Measurements from ENCODE around the gene ICAM4.

The ICAM4 gene

GRCh38 chr19:10292206-10292788 is 5.5 kb downstream of the ICAM4 start:
- Mint-ChIP-seq H3K4me3 (peak overlapping the region; percentile 74), H3K9me3 (no peaks in the 10 kb centered on the region), H3K36me3 (ENCODE audit: low read depth) (no peaks in the 10 kb centered on the region), H3K4me1 (peaks cover 63% of the 10 kb centered on the region), H3K27ac (no peak overlapping the region), H3K27me3 (peaks cover 71% of the 10 kb centered on the region)
- DNase-seq (peak; percentile 86), ATAC-seq (peak; percentile 42)

GRCh38 chr19:10292789-10293636 is 6.3 kb downstream of the ICAM4 start:
- Mint-ChIP-seq H3K36me3 (ENCODE audit: low read depth) (no peaks in the 10 kb centered on the region), H3K27ac (no peak overlapping the region), H3K4me1 (peaks cover 56% of the 10 kb centered on the region), H3K4me3 (peak overlapping the region; percentile 74), H3K9me3 (no peaks in the 10 kb centered on the region), H3K27me3 (peaks cover 66% of the 10 kb centered on the region)
- ATAC-seq (no peak), DNase-seq (no peak)

DNA sequence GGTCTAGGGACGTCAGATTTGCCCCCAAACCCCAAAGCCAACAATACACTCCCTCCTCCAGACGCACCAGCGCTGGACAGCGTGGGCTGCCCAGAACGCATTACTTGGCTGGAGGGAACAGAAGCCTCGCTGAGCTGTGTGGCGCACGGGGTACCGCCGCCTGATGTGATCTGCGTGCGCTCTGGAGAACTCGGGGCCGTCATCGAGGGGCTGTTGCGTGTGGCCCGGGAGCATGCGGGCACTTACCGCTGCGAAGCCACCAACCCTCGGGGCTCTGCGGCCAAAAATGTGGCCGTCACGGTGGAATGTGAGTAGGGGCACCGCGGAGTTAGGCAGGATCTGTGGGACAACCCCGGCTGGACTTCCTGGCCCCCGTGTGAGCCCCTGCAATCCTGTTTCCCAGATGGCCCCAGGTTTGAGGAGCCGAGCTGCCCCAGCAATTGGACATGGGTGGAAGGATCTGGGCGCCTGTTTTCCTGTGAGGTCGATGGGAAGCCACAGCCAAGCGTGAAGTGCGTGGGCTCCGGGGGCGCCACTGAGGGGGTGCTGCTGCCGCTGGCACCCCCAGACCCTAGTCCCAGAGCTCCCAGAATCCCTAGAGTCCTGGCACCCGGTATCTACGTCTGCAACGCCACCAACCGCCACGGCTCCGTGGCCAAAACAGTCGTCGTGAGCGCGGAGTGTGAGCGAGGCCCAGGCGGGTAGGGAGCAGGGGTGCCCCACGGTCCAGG is 7.0 kb downstream of the ICAM4 start:
- DNase-seq: no peak
- Mint-ChIP-seq H3K27ac (no peak overlapping the region), H3K4me3 (no peak overlapping the region)

GRCh38 chr19:10294368-10294697 is 7.6 kb downstream of the ICAM4 start:
- H3K9me3 Mint-ChIP-seq: no peaks in the 10 kb centered on the region
- H3K27me3 Mint-ChIP-seq: peaks cover 57% of the 10 kb centered on the region
- no peak overlapping the region for H3K27ac Mint-ChIP-seq
- DNase-seq (peak; percentile 23), ATAC-seq (no peak)
- H3K4me1 Mint-ChIP-seq: peaks cover 45% of the 10 kb centered on the region
- no peak overlapping the region for H3K4me3 Mint-ChIP-seq
- H3K36me3 Mint-ChIP-seq (ENCODE audit: low read depth): no peaks in the 10 kb centered on the region

More for the DNA sequence above, 7.0 kb downstream of the ICAM4 start:
- H3K4me1 Mint-ChIP-seq: peaks cover 50% of the 10 kb centered on the region
- no peaks in the 10 kb centered on the region for H3K36me3 Mint-ChIP-seq (ENCODE audit: low read depth)
- ATAC-seq: no peak
- peaks cover 60% of the 10 kb centered on the region for H3K27me3 Mint-ChIP-seq
- H3K9me3 Mint-ChIP-seq: no peaks in the 10 kb centered on the region

GRCh38 chr19:10295305-10295846 is 8.6 kb downstream of the ICAM4 start:
- H3K4me3 Mint-ChIP-seq: peak overlapping the region; percentile 69
- peaks cover 38% of the 10 kb centered on the region for H3K4me1 Mint-ChIP-seq
- H3K9me3 Mint-ChIP-seq: no peaks in the 10 kb centered on the region
- no peak overlapping the region for H3K27ac Mint-ChIP-seq
- ATAC-seq: peak; percentile 29
- H3K36me3 Mint-ChIP-seq (ENCODE audit: low read depth): no peaks in the 10 kb centered on the region
- peak; percentile 62 for DNase-seq
- H3K27me3 Mint-ChIP-seq: peaks cover 56% of the 10 kb centered on the region

DNA sequence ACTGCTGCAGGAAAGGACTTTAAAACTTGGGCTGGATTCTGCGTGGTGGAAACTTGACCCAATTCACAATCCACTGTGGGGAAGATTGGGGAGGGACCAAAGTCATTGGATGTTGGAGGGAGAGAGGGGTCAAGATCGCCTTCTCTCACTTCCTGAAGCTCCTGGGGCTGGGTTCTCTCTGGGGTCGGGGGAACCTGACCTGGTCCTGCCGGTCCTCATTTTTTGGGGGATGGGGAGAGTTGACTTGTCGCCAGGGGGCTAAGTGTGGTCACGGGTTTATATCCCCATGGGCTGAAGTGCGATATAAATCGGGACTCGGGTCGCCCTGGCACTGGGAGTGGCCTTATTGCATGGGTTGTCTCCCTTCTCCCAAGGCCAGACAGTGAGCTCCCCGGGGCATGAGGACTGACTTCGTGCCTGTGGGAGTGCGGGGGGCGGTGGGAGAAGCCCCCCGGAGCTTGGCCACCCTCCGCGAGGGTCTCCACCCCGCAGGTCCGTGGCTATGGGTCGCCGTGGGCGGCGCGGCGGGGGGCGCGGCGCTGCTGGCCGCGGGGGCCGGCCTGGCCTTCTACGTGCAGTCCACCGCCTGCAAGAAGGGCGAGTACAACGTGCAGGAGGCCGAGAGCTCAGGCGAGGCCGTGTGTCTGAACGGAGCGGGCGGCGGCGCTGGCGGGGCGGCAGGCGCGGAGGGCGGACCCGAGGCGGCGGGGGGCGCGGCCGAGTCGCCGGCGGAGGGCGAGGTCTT is 9.3 kb downstream of the ICAM4 start:
- no peak for DNase-seq
- no peak for ATAC-seq
- no peaks in the 10 kb centered on the region for H3K9me3 Mint-ChIP-seq
- peaks cover 49% of the 10 kb centered on the region for H3K27me3 Mint-ChIP-seq
- peaks cover 32% of the 10 kb centered on the region for H3K4me1 Mint-ChIP-seq
- peak overlapping the region; percentile 69 for H3K4me3 Mint-ChIP-seq
- no peak overlapping the region for H3K27ac Mint-ChIP-seq
- H3K36me3 Mint-ChIP-seq (ENCODE audit: low read depth): no peaks in the 10 kb centered on the region

DNA sequence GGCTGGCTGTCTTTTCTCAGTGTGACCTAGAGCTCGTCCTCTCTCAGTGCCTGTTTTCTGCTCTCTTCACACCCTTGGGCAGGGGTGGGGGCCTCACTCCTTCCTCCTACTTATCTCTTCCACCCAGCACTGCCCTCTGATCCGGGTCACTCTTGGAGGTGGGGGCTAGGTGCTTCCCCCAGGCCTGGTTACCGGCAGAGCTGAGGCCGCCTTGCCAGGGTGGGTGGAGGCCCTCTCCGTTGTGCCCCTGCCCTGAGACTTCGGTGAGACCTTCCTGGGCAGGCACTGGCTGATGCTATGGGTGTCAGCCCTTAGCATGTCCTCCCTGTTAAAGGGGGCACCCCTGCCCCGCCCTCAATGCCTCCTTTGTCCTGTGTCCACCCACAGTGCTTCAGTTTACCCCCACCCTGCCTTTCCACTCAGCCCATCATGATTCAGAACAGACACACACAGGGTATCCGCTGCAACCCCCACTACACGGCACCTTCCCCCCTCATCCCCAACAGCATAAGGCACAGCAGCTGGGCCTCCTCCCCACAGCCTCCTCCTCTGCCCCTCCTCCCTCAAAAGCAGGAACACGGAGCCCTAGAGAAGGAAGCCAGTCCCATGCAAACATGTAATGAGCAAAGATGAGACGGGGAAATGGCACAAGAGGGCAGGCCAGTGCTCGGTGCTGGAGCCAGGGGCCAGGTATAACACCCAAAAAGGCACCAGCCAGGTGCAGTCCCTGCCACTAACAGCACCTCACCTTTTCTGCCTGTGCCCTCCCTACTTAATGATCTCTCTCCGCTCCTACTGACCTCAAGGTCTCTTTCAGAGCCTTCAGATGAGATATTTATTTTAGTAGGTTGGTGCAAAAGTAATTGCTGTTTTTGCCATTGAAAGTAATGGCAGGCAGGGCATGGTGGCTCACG is 13.0 kb downstream of the ICAM4 start:
- Mint-ChIP-seq H3K4me1 (peaks cover 17% of the 10 kb centered on the region), H3K27me3 (peaks cover 19% of the 10 kb centered on the region), H3K4me3 (no peak overlapping the region), H3K9me3 (no peaks in the 10 kb centered on the region), H3K36me3 (ENCODE audit: low read depth) (peaks cover 2% of the 10 kb centered on the region), H3K27ac (no peak overlapping the region)
- DNase-seq: no peak
- no peak for ATAC-seq

GRCh38 chr19:10305139-10305806 is 18.5 kb downstream of the ICAM4 start:
- Mint-ChIP-seq H3K4me1 (peaks cover 15% of the 10 kb centered on the region), H3K27ac (no peak overlapping the region), H3K4me3 (no peak overlapping the region), H3K9me3 (no peaks in the 10 kb centered on the region), H3K36me3 (ENCODE audit: low read depth) (peaks cover 2% of the 10 kb centered on the region), H3K27me3 (peaks cover 5% of the 10 kb centered on the region)
- no peak for ATAC-seq
- DNase-seq: no peak

DNA sequence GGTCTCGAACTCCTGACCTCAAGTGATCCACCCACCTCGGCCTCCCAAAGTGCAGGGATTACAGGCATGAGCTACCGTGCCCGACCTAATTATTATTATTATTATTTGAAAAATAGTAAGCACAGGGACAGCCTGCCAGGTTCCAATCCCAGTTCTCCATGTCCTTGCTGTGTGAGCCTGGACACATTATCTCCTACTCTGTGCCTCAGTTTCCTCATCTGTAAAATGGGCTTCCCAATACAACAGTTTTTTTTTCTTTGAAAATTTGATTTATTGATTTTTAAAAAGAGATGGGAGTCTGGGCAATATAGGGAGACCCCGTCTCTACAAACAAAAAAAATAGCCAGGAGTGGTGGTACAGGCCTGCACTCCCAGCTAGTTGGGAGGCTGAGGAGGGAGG is 19.6 kb downstream of the ICAM4 start:
- H3K4me3 Mint-ChIP-seq: no peak overlapping the region
- no peak for DNase-seq
- H3K36me3 Mint-ChIP-seq (ENCODE audit: low read depth): peaks cover 2% of the 10 kb centered on the region
- ATAC-seq: no peak
- H3K9me3 Mint-ChIP-seq: no peaks in the 10 kb centered on the region
- H3K27ac Mint-ChIP-seq: no peak overlapping the region
- peaks cover 4% of the 10 kb centered on the region for H3K27me3 Mint-ChIP-seq
- peaks cover 14% of the 10 kb centered on the region for H3K4me1 Mint-ChIP-seq

DNA sequence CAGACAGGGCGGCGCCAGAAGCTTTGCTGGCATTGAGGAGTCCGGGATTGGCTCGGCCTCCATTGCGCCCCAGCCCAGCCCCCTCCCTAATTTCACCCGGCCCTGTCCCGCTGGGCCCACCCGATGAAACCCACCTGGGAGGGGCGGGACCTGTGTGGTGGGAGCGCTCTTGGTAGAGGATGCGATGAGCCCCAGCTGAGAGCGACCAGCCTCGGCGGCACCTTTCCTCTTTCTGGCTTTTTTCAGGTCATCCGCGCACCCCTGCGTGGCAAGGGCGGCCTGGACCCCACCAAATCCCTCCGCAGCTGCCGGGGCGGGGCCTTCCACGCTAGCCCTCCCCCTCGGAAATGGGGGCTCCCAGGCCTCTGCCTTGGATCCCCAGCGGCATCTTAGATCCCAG is 22.7 kb downstream of the ICAM4 start, which contains the start of gene ZGLP1:
Gene ZGLP1, minus strand, starts transcription at position 393 of the 400 bp plus-strand sequence.
- peaks cover 9% of the 10 kb centered on the region for H3K4me1 Mint-ChIP-seq
- peaks cover 2% of the 10 kb centered on the region for H3K36me3 Mint-ChIP-seq (ENCODE audit: low read depth)
- H3K4me3 Mint-ChIP-seq: no peak within 1 kb of the TSS
- no peak for DNase-seq
- H3K9me3 Mint-ChIP-seq: no peaks in the 10 kb centered on the region
- H3K27ac Mint-ChIP-seq: no peak within 1 kb of the TSS
- no peak for ATAC-seq
- H3K27me3 Mint-ChIP-seq: no peaks in the 10 kb centered on the region

DNA sequence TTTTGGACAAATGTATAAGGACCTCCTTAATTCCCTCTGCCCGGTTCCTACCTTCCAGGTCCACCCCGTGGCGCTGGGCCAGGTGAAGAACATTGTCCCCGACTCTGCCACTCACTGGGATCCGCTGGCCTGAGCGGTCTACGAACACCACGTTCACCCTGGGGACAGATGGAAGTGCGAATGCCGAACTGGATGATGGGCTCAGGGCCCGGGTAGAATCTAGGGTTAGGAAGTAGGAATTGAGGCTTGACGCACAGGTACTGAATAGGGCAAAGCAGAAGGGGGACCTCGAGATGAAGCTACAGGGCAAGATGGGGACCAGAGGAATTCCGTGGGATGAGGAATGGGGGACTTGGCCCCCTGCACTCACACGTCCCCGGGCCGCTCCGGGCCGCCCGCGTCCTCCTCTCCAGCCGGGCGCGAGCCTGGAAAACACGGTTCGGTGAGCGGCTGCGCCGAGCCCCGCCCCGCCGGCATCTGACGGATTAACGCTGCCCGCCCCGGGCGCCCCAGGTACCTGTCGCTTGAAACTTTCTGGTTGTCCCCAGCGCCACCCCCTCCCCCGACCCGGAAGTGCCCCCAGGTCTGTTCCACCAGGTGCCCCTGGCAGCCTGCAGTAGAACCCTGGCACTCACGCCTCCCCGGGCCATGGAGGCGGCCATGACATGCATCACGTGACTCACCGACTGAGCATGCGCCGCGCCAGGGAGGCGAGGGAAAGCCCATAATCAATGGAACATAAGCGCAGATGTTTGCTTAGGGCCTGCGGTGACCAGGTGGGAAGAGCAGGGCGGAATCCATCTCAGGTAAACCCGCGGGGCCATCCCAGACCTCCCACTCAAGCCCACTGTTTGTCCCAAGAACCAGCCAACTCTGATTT is 28.8 kb downstream of the ICAM4 start, which contains the start of gene FDX2:
Gene FDX2, minus strand, starts transcription at position 681 of the 880 bp plus-strand sequence. Its CDS starts 19 bp downstream, at position 662.
- peaks cover 17% of the 10 kb centered on the region for H3K36me3 Mint-ChIP-seq (ENCODE audit: low read depth)
- ATAC-seq: peak; percentile 87
- H3K4me3 Mint-ChIP-seq: peak within 1 kb of the TSS; percentile 93
- peak within 1 kb of the TSS; percentile 84 for H3K27ac Mint-ChIP-seq
- no peaks in the 10 kb centered on the region for H3K27me3 Mint-ChIP-seq
- DNase-seq: peak; percentile 95
- H3K4me1 Mint-ChIP-seq: peaks cover 17% of the 10 kb centered on the region
- no peaks in the 10 kb centered on the region for H3K9me3 Mint-ChIP-seq

Measured in activated naive CD8-positive, alpha-beta T cell treated with anti-CD3 and anti-CD28 coated beads, Interleukin-2, amount 50 U/mL, for 24 hours (primary cell).